Left ventricle myocardium inferior (tissue), 1 donor: ENCODE results near the gene SBNO1. TPM values are rescaled to one million over a fixed set of nuclear protein-coding genes. Genes with fewer than 3 reads are reported as not detected.
"Not testable (repeated sequence)": the region's sequence is repeated elsewhere in the genome, so short reads cannot be mapped to it uniquely, and the experiment has no call there.

Experiments used
- DNase-seq: peaks from one replicate; pipeline ENCODE4 v3.0.0-alpha.2; 2020
- H3K27ac ChIP-seq: fragments of 200-600 bp; replicated peaks from 2 replicates; pipeline ENCODE4 v1.8.0; 2021
- H3K27me3 ChIP-seq: fragments of 200-600 bp; 2 replicates; pipeline ENCODE4 v1.8.0; 2021; ENCODE audit warnings: low read depth
- H3K36me3 ChIP-seq: fragments of 200-600 bp; 2 replicates; pipeline ENCODE4 v1.8.0; 2021
- H3K4me1 ChIP-seq: fragments of 200-600 bp; 2 replicates; pipeline ENCODE4 v1.8.0; 2021
- H3K4me3 ChIP-seq: fragments of 200-600 bp; 2 replicates; pipeline ENCODE4 v1.8.0; 2021; ENCODE audit warnings: mild to moderate bottlenecking, moderate library complexity
- H3K9me3 ChIP-seq: fragments of 200-600 bp; replicated peaks from 2 replicates; pipeline ENCODE4 v1.8.0; 2021
- CTCF ChIP-seq: fragments of 200-600 bp; IDR thresholded peaks from 2 replicates; pipeline ENCODE4 v1.8.0; 2021; ENCODE audit warnings: antibody characterized with exemption, mild to moderate bottlenecking, borderline replicate concordance
- intact Hi-C: fragments of 100-400 bp; cut with micrococcal nuclease; formaldehyde crosslinking; loops from one replicate; pipeline ENCODE4 v1.11.0; 2022
- long read RNA-seq: library from polyadenylated mRNA; unstranded; transcript quantifications from one replicate; pipeline ENCODE4 v2.0.0, GENCODE V29; 2021
- total RNA-seq: library from RNA; stranded (reverse); fragmentation: NEBNext Ultra II Directional; extraction: Animal tissue kit (Norgen Biotek cat#: 25700); gene quantifications from one replicate; pipeline ENCODE4 v1.2.1, GENCODE V29; 2021
- donor health status: DM: no; HTN: yes; CAD: no; lungs with severe emphysema.

SBNO1 gene
- total RNA-seq: 27.1 TPM
- long read RNA-seq, full-length matches to known transcripts: 4 of 23 reads
- long read RNA-seq, partial matches to known transcripts: 12 of 23 reads
- long read RNA-seq, other reads (novel, unspliced or antisense): 7 of 23 reads

- TF ChIP-seq CTCF: no peak
- Histone ChIP-seq H3K4me1 (peaks cover 53% of the 10 kb centered on the region), H3K27me3 (no peaks in the 10 kb centered on the region), H3K36me3 (no peaks in the 10 kb centered on the region), H3K9me3 (no peaks in the 10 kb centered on the region), H3K4me3 (peak within 1 kb of the TSS; percentile 80), H3K27ac (peak within 1 kb of the TSS; percentile 97)
- peak; percentile 91 for DNase-seq
- intact Hi-C loops: no loop called here
These were observed at the start of gene SBNO1 for GRCh38 chr12:123364532-123365024. TSS of gene SBNO1 (minus strand) at chr12:123364847. CDS start at chr12:123350441, 14,406 bp downstream.

GRCh38 chr12:123410041-123410412 is 45.4 kb upstream of the SBNO1 start:
- Histone ChIP-seq H3K4me3 (no peak overlapping the region), H3K27ac (no peak overlapping the region), H3K27me3 (no peaks in the 10 kb centered on the region), H3K4me1 (peaks cover 12% of the 10 kb centered on the region), H3K36me3 (peaks cover 48% of the 10 kb centered on the region), H3K9me3 (no peaks in the 10 kb centered on the region)
- intact Hi-C loops: no loop called here
- no peak for DNase-seq
- TF ChIP-seq CTCF: no peak

- DNase-seq, H3K9me3 ChIP-seq, intact Hi-C loops, H3K4me3 ChIP-seq, H3K27ac ChIP-seq, H3K27me3 ChIP-seq: not testable (repeated sequence)
- H3K36me3 ChIP-seq: peaks cover 52% of the 10 kb centered on the region
- peaks cover 12% of the 10 kb centered on the region for H3K4me1 ChIP-seq
These were observed 44.8 kb upstream of the SBNO1 start for GRCh38 chr12:123409284-123410040.

GRCh38 chr12:123408619-123409018 is 44.0 kb upstream of the SBNO1 start:
- H3K27me3 ChIP-seq, DNase-seq, H3K4me3 ChIP-seq, intact Hi-C loops, H3K27ac ChIP-seq, H3K9me3 ChIP-seq: not testable (repeated sequence)
- peaks cover 12% of the 10 kb centered on the region for H3K4me1 ChIP-seq
- H3K36me3 ChIP-seq: peaks cover 60% of the 10 kb centered on the region

GRCh38 chr12:123407934-123408333 is 43.3 kb upstream of the SBNO1 start:
- H3K27me3 ChIP-seq, intact Hi-C loops: not testable (repeated sequence)
- peaks cover 67% of the 10 kb centered on the region for H3K36me3 ChIP-seq

GRCh38 chr12:123407269-123407668 is 42.6 kb upstream of the SBNO1 start:
- H3K9me3 ChIP-seq, H3K4me3 ChIP-seq, H3K27ac ChIP-seq, H3K27me3 ChIP-seq, DNase-seq, intact Hi-C loops: not testable (repeated sequence)
- peaks cover 18% of the 10 kb centered on the region for H3K4me1 ChIP-seq
- peaks cover 67% of the 10 kb centered on the region for H3K36me3 ChIP-seq

More at GRCh38 chr12:123407934-123408333, 43.3 kb upstream of the SBNO1 start:
- H3K9me3 ChIP-seq, DNase-seq, H3K27ac ChIP-seq, H3K4me3 ChIP-seq: not testable (repeated sequence)
- H3K4me1 ChIP-seq: peaks cover 12% of the 10 kb centered on the region

GRCh38 chr12:123404581-123404980 is 39.9 kb upstream of the SBNO1 start:
- H3K9me3 ChIP-seq: no peaks in the 10 kb centered on the region
- DNase-seq: no peak
- H3K4me3 ChIP-seq: no peak overlapping the region
- H3K27ac ChIP-seq: no peak overlapping the region
- peaks cover 80% of the 10 kb centered on the region for H3K36me3 ChIP-seq
- TF ChIP-seq CTCF: no peak
- intact Hi-C loops: no loop called here
- peaks cover 16% of the 10 kb centered on the region for H3K4me1 ChIP-seq
- no peaks in the 10 kb centered on the region for H3K27me3 ChIP-seq
